ENCODE data around the gene COX8C. TPM values are rescaled to one million over a fixed set of nuclear protein-coding genes. Genes with fewer than 3 reads are reported as not detected.

COX8C gene
- total RNA-seq, 2 experiments from 2014 or later = not detected

- Histone ChIP-seq H3K4me3 (ENCODE audit: low read depth, low read length, poor library complexity, severe bottlenecking) (peak overlapping the region; percentile 75), H3K9me2 (ENCODE audit: insufficient read depth, low read length) (no peaks in the 10 kb centered on the region), H3K27ac (ENCODE audit: low read depth, low read length, poor library complexity, severe bottlenecking) (peak overlapping the region; percentile 62), H3K4me1 (ENCODE audit: insufficient read depth, low read length, poor library complexity, severe bottlenecking) (peaks cover 34% of the 10 kb centered on the region), H3K79me2 (ENCODE audit: insufficient read depth, low read depth, low read length) (peaks cover 67% of the 10 kb centered on the region), H3K4me2 (ENCODE audit: low read length) (peak overlapping the region; percentile 78), H3K9me3 (ENCODE audit: low read length) (peaks cover 6% of the 10 kb centered on the region; the same call in 1 of the 2 replicates), H3K36me3 (ENCODE audit: insufficient read depth, low read length) (peaks cover 3% of the 10 kb centered on the region; the same call in 1 of the 2 replicates), H2AFZ (ENCODE audit: low read length) (peak overlapping the region; percentile 76; the same call in 1 of the 2 replicates), H4K20me1 (ENCODE audit: insufficient read depth, low read length) (peaks cover 21% of the 10 kb centered on the region)
- no peak for TF ChIP-seq EZH2phosphoT487 (IDR thresholded peaks at IDR 0.05; ENCODE audit: borderline replicate concordance, low read depth, low read length)
- TF ChIP-seq CTCF (conservative IDR thresholded peaks at IDR 0.05; ENCODE audit: low read length) = no peak
- no peak for DNase-seq (ENCODE audit: low spot score)
- intact Hi-C loops (cut with micrococcal nuclease; ENCODE audit: unreplicated experiment) = loop anchor here (2.0 to 10.0 kb wide), 2 partner anchors 125 to 217 kb away; partner anchors contain the start of genes GON7, ITPK1 and UBR7
- POLR2A ChIA-PET = interaction anchor here (1.5 kb wide), 1 partner anchor 9 kb away, joined by 5 read pairs; no protein-coding TSS in a partner anchor
- CTCF ChIA-PET (ENCODE audit: unreplicated experiment) = no interaction called here
- no TSS peak for BruUV-seq (replicated peaks)
These were observed 15.1 kb upstream of the COX8C start for GRCh38 chr14:93331728-93332396.

- intact Hi-C loops (cut with micrococcal nuclease; ENCODE audit: unreplicated experiment) = loop anchor here (2.0 to 10.0 kb wide), 2 partner anchors 126 to 218 kb away; partner anchors contain the start of genes GON7, ITPK1 and UBR7
- DNase-seq (ENCODE audit: low spot score) = peak; percentile 69
- Histone ChIP-seq H3K4me2 (ENCODE audit: low read length) (peak overlapping the region; percentile 78), H3K36me3 (ENCODE audit: insufficient read depth, low read length) (peaks cover 3% of the 10 kb centered on the region; the same call in 1 of the 2 replicates), H4K20me1 (ENCODE audit: insufficient read depth, low read length) (peaks cover 21% of the 10 kb centered on the region), H3K9me2 (ENCODE audit: insufficient read depth, low read length) (no peaks in the 10 kb centered on the region), H3K79me2 (ENCODE audit: insufficient read depth, low read depth, low read length) (peaks cover 61% of the 10 kb centered on the region), H3K9me3 (ENCODE audit: low read length) (peaks cover 12% of the 10 kb centered on the region; the same call in 1 of the 2 replicates), H3K4me3 (ENCODE audit: low read depth, low read length, poor library complexity, severe bottlenecking) (peak overlapping the region; percentile 75), H3K4me1 (ENCODE audit: insufficient read depth, low read length, poor library complexity, severe bottlenecking) (peaks cover 34% of the 10 kb centered on the region), H2AFZ (ENCODE audit: low read length) (peak overlapping the region; percentile 76), H3K27ac (ENCODE audit: low read depth, low read length, poor library complexity, severe bottlenecking) (peak overlapping the region; percentile 62)
- ChIA-PET POLR2A (interaction anchor here (1.5 kb wide), 1 partner anchor 10 kb away, joined by 5 read pairs; no protein-coding TSS in a partner anchor), CTCF (ENCODE audit: unreplicated experiment) (no interaction called here)
- BruUV-seq (replicated peaks) = no TSS peak
- TF ChIP-seq CTCF (conservative IDR thresholded peaks at IDR 0.05; ENCODE audit: low read length) (0 out of 2 replicates have a peak, but pooled peaks have one; percentile 16), EZH2phosphoT487 (IDR thresholded peaks at IDR 0.05; ENCODE audit: borderline replicate concordance, low read depth, low read length) (no peak)
These were observed 14.6 kb upstream of the COX8C start for GRCh38 chr14:93332397-93332852.
